ENCODE results near the gene ATP6V1C2.

DNA sequence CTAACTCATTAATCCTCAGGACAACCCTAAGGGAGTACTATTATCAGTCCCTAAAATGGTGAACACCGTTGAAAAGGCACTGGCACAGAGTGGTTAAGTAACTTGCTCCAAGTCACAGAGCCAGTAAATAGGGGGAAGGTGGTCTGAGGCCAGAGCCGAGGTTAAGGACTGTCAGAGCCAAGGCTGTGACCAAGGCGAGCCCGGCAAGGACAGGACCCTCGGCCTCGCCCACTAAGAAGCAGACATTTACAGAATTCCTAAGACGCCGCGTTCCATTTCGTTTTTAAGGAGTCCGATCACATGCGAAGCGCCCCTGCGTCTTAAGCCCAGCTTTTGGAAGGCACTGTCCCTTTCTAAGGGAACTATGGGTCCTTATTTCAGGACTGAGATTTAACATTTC is 90.1 kb downstream of the ATP6V1C2 start:
- TF ChIP-seq, protein P1, sequence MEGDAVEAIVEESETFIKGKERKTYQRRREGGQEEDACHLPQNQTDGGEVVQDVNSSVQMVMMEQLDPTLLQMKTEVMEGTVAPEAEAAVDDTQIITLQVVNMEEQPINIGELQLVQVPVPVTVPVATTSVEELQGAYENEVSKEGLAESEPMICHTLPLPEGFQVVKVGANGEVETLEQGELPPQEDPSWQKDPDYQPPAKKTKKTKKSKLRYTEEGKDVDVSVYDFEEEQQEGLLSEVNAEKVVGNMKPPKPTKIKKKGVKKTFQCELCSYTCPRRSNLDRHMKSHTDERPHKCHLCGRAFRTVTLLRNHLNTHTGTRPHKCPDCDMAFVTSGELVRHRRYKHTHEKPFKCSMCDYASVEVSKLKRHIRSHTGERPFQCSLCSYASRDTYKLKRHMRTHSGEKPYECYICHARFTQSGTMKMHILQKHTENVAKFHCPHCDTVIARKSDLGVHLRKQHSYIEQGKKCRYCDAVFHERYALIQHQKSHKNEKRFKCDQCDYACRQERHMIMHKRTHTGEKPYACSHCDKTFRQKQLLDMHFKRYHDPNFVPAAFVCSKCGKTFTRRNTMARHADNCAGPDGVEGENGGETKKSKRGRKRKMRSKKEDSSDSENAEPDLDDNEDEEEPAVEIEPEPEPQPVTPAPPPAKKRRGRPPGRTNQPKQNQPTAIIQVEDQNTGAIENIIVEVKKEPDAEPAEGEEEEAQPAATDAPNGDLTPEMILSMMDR (IDR thresholded peaks at IDR 0.05) = no peak
- TF ChIP-seq POLR2A (IDR thresholded peaks at IDR 0.05) = no peak
